T-cell (primary cell): Measurements from ENCODE around the gene CASS4. TPM values are rescaled to one million over a fixed set of nuclear protein-coding genes. Genes with fewer than 3 reads are reported as not detected.
"Not testable (repeated sequence)": the region's sequence is repeated elsewhere in the genome, so short reads cannot be mapped to it uniquely, and the experiment has no call there.

Experiments used
- ATAC-seq, 4 experiments: fragments of 200-7000 bp in 3 of 4; fragments of 150-1000 bp in 1 of 4; cut with Tn5 transposase; replicated peaks in 1 of 4; 1 replicate in 3 of 4; 2 replicates in 1 of 4; pipeline ENCODE4 v1.10.0; 2021; ENCODE audit warnings: moderate library complexity in 3 of 4, mild to moderate bottlenecking in 2 of 4, moderate number of reproducible peaks in 1 of 4
- CTCF ChIA-PET, 2 donors: fragments of 300-600 bp; sonication (Branson Sonifier 250); formaldehyde crosslinking; loops; one replicate each; lab custom pipeline; 2022; ENCODE audit warnings: antibody characterized with exemption in 2 of 2; lab: Charles Lee
- POLR2A ChIA-PET, 2 donors: fragments of 300-600 bp; sonication (Branson Sonifier 250); formaldehyde crosslinking; loops; one replicate each; lab custom pipeline; 2022; ENCODE audit warnings: antibody characterized with exemption in 2 of 2; lab: Charles Lee
- DNase-seq, 35 experiments: peaks; one replicate each; pipeline versions ENCODE4 v3.0.0 to v3.0.0-alpha.2; 2013 to 2023
- H3K27ac ChIP-seq: one replicate; pipeline ENCODE4 v1.5.1; 2013; ENCODE audit warnings: low read length
- H3K27me3 ChIP-seq, 2 experiments: replicated peaks in 1 of 2; 1 replicate in 1 of 2; 2 replicates in 1 of 2; pipeline versions ENCODE4 v1.6.1 to v1.7.0; 2013; ENCODE audit warnings: low read length in 1 of 2, mixed read lengths in 1 of 2; ENCODE audit not compliant: control insufficient read depth in 2 of 2, insufficient read depth in 2 of 2; ENCODE audit errors: extremely low read depth in 1 of 2
- H3K36me3 ChIP-seq, 2 donors: 1 replicate in 1 of 2; 2 replicates in 1 of 2; pipeline versions ENCODE4 v1.6.1 to v1.7.0; 2013; ENCODE audit warnings: low read length in 1 of 2; ENCODE audit not compliant: control insufficient read depth in 2 of 2, insufficient read depth in 1 of 2; ENCODE audit errors: extremely low read depth in 1 of 2
- H3K4me1 ChIP-seq, 2 experiments: 1 replicate in 1 of 2; 2 replicates in 1 of 2; pipeline versions ENCODE4 v1.6.1 to v1.7.0; 2013; ENCODE audit warnings: low read length in 2 of 2, mixed read lengths in 1 of 2; ENCODE audit not compliant: insufficient read depth in 2 of 2, control insufficient read depth in 1 of 2; ENCODE audit errors: extremely low read depth in 1 of 2
- H3K4me3 ChIP-seq, 2 donors: 1 replicate in 1 of 2; 2 replicates in 1 of 2; pipeline versions ENCODE4 v1.5.1 to v1.7.0; 2013; ENCODE audit warnings: mild to moderate bottlenecking in 2 of 2, low read length in 1 of 2, moderate library complexity in 1 of 2; ENCODE audit not compliant: control insufficient read depth in 1 of 2; ENCODE audit errors: extremely low read depth in 1 of 2
- H3K9me3 ChIP-seq: 2 replicates; pipeline ENCODE4 v1.7.0; 2013
- H3K27ac Mint-ChIP-seq, 2 donors: one replicate each; pipeline ENCODE4 v1.8.0; 2020 to 2021; ENCODE audit warnings: mild to moderate bottlenecking in 2 of 2, mixed read lengths in 2 of 2
- H3K27me3 Mint-ChIP-seq, 2 donors: one replicate each; pipeline ENCODE4 v1.8.0; 2021 to 2022; ENCODE audit warnings: mixed read lengths in 2 of 2
- H3K36me3 Mint-ChIP-seq: one replicate; pipeline ENCODE4 v1.8.0; 2021; ENCODE audit warnings: mixed read lengths
- H3K4me1 Mint-ChIP-seq, 3 donors: one replicate each; pipeline ENCODE4 v1.8.0; 2020 to 2022; ENCODE audit warnings: mixed read lengths in 3 of 3, mild to moderate bottlenecking in 1 of 3
- H3K4me3 Mint-ChIP-seq, 3 donors: one replicate each; pipeline ENCODE4 v1.8.0; 2020 to 2022; ENCODE audit warnings: mild to moderate bottlenecking in 3 of 3, mixed read lengths in 3 of 3, moderate library complexity in 3 of 3
- H3K9me3 Mint-ChIP-seq, 3 donors: one replicate each; pipeline ENCODE4 v1.8.0; 2020 to 2022; ENCODE audit warnings: mixed read lengths in 3 of 3
- WGBS: methylation state at CpG from one replicate; pipeline ENCODE4 v1.1.5; 2013; ENCODE audit warnings: missing lambda C conversion rate; ENCODE audit not compliant: insufficient coverage; 5-methylcytosine and 5-hydroxymethylcytosine counted together
- total RNA-seq, 35 experiments: library from RNA in 6 of 35; stranded (reverse) in 6 of 35; fragments of 120-200 nt in 1 of 35; gene quantifications; one replicate each; pipeline versions ENCODE4 v1.2.1 to v1.2.4 and lab custom pipeline; 2013 to 2026

The CASS4 gene
- total RNA-seq, 5 donors from 2014 or later (not counting 1 experiment from before 2014, with no cell fraction given), result 8.0 to 13.8 (median 11.2) TPM

DNA sequence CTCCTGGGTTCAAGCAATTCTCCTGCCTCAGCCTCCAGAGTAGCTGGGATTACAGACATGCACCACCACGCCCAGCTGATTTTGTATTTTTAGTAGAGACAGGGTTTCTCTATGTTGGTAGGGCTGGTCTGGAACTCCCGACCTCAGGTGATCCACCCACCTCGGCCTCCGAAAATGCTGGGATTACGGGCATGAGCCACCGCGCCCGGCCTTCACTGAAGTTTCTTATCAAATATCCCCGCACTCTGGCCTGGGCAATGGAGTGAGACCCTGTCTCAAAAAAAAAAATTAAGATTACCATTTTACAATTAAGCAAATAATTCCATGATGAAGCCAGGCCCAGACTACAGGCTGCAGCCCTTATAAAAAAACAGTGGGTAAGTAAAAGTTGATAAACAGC lies 21.7 kb upstream of the CASS4 start:
- H3K27ac ChIP-seq, H3K36me3 ChIP-seq, H3K9me3 Mint-ChIP-seq, POLR2A ChIA-PET, DNase-seq, H3K27me3 Mint-ChIP-seq, ATAC-seq, H3K4me3 Mint-ChIP-seq, H3K36me3 Mint-ChIP-seq, H3K27ac Mint-ChIP-seq, H3K9me3 ChIP-seq, H3K4me3 ChIP-seq, H3K27me3 ChIP-seq: not testable (repeated sequence)
- CTCF ChIA-PET, result interaction anchor here in 1 of 2 donors (0.6 kb wide), 1 partner anchor 971 kb away, joined by 3 read pairs; no protein-coding TSS in a partner anchor
- WGBS, result 90% methylated on average over 2 of the region's 9 CpGs
- peaks cover 19 to 24% (median 23%) of the 10 kb centered on the region in 3 donors for H3K4me1 Mint-ChIP-seq
- peaks cover 14 to 20% of the 10 kb centered on the region in 2 experiments for H3K4me1 ChIP-seq

DNA sequence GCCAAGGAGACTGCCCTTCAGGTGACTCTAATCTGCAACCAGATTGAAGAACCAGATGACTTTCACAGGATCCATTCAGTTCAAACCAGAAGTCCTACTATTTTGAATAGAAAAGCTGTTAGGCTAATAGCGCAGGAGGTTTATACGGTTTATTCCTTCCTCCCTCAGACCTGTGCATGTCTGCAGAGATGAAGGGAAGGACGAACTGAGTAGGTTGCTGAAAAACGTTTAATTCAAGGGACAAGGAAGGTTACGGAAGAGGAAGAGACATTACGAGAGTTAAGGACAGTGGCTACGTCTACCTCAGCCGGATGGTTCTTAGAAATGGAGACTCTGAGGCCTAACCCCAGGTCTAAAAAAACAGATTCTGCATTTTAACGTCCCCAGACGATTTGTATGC lies 21.0 kb upstream of the CASS4 start:
- WGBS, result 19% methylated on average over 7 of the region's 10 CpGs
- ATAC-seq (no peak), DNase-seq (no peak)
- no peaks in the 10 kb centered on the region for H3K9me3 Mint-ChIP-seq
- POLR2A ChIA-PET, result no interaction called here
- Histone ChIP-seq H3K36me3 (peaks cover 2 to 10% of the 10 kb centered on the region in 2 donors), H3K9me3 (no peaks in the 10 kb centered on the region), H3K27me3 (no peaks in the 10 kb centered on the region), H3K4me3 (no peak overlapping the region), H3K27ac (no peak overlapping the region), H3K4me1 (peaks cover 14 to 20% of the 10 kb centered on the region in 2 experiments)
- H3K27ac Mint-ChIP-seq, result peak overlapping the region in 1 of 2 donors; percentile 2
- H3K36me3 Mint-ChIP-seq, result peaks cover 11% of the 10 kb centered on the region
- CTCF ChIA-PET, result interaction anchor here in 1 of 2 donors (2.2 kb wide), 1 partner anchor 21 kb away, joined by 7 read pairs; the partner anchor contains the start of gene CASS4
- peaks cover 19 to 27% (median 26%) of the 10 kb centered on the region in 3 donors for H3K4me1 Mint-ChIP-seq
- H3K27me3 Mint-ChIP-seq, result no peaks in the 10 kb centered on the region
- no peak overlapping the region for H3K4me3 Mint-ChIP-seq

DNA sequence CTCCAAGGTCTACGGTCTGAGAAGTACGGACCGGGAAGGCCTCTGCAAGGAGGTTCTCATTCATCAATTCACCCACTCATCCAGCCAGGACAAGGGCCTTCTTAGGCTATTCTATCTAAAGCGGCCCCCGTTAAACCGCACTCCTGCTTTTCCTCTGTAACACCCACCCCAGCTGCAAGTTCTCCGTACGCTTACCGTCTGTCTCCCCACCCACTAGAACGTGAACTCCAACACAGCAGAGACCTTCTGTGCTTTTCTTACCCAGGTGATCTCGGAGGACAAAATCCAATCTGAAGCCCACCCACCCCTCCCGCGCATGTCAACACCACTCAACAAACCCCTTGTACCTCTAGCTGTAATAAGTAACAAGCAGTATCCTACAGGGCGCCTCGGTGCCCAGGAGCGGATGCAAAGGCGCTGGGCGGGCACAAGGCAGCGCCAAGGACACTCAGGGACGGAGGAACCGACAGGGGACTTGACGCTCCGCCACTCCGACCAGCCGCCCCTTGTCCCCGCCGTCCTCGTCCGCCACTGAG lies 20.4 kb upstream of the CASS4 start:
- Histone ChIP-seq H3K4me3 (peak overlapping the region; percentile 66 to 97), H3K9me3 (no peaks in the 10 kb centered on the region), H3K27ac (peak overlapping the region; percentile 89), H3K27me3 (no peaks in the 10 kb centered on the region), H3K4me1 (peaks cover 14 to 20% of the 10 kb centered on the region in 2 experiments), H3K36me3 (peaks cover 2 to 16% of the 10 kb centered on the region in 2 donors)
- Mint-ChIP-seq H3K36me3 (peaks cover 9% of the 10 kb centered on the region), H3K27me3 (no peaks in the 10 kb centered on the region), H3K9me3 (no peaks in the 10 kb centered on the region), H3K4me3 (no peak overlapping the region), H3K27ac (no peak overlapping the region), H3K4me1 (peaks cover 19 to 27% (median 26%) of the 10 kb centered on the region in 3 donors)
- ChIA-PET POLR2A (interaction anchor here in 1 of 2 donors (0.6 to 0.9 kb wide), 2 partner anchors 22 to 33 kb away, joined by 3 to 7 read pairs; no protein-coding TSS in a partner anchor), CTCF (interaction anchor here in 1 of 2 donors (0.7 to 2.2 kb wide), 6 partner anchors 9 to 94 kb away, joined by 3 to 14 read pairs (median 6); partner anchors contain the start of genes CASS4 and FAM210B)
- WGBS, result 0% methylated on average over 28 of the region's 29 CpGs
- DNase-seq, result peak in 1 of 35 experiments; percentile 3
- peak; percentile 18 to 33 (median 27) for ATAC-seq

DNA sequence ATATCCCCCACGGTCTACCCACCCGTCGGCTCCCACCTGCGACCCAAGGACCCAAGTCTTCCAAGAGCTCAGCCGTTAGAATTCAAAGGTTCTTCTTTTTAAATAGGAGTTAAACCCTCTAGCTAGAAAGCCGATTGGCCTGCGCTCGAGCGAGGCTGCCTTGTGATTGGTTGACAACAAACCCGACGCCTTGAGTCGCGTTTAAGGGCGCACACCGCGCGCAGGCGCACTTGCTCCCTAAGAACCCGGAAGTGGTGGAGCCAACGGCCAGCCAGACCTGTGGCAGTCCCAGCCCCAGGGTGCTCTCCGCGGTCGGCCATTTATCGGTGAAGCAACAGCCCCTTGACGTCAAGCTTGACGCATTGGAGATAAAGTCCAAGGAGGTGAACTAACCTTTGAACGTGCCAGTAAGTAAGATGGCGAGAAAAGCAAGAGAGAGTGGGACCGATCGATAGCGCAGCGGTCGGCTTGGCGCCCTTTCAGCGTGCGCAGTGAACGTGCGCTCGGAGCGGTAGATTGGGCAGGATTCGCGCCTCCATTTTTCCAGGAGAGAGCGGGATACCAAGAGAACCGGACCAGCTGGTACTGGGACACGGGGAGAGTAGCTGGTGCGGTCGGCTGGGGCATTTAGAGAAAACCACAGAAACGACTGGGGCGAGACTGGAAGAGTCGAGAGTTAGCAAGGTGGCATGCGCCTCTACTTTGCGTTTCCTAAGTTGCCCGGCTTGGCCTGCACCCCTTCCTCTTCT lies 19.8 kb upstream of the CASS4 start, which contains the start of the genes AURKA and CSTF1:
AURKA (minus strand) TSS at position 84 of the 749 bp plus-strand sequence. CDS start 4,018 bp downstream, outside the sequence.
CSTF1 (plus strand) TSS at position 514 of the 749 bp plus-strand sequence. CDS start 2,908 bp downstream, outside the sequence.
- H3K36me3 Mint-ChIP-seq, result peaks cover 14% of the 10 kb centered on the region
- H3K4me1 Mint-ChIP-seq, result peaks cover 19 to 28% (median 27%) of the 10 kb centered on the region in 3 donors

GRCh38 chr20:56392881-56393482 lies 19.1 kb upstream of the CASS4 start:
- Histone ChIP-seq H3K27ac (peak overlapping the region; percentile 89), H3K4me3 (peak overlapping the region; percentile 66 to 97), H3K36me3 (peaks cover 2 to 29% of the 10 kb centered on the region in 2 donors), H3K9me3 (no peaks in the 10 kb centered on the region), H3K27me3 (no peaks in the 10 kb centered on the region), H3K4me1 (peaks cover 14 to 20% of the 10 kb centered on the region in 2 experiments)
- Mint-ChIP-seq H3K27me3 (no peaks in the 10 kb centered on the region), H3K27ac (no peak overlapping the region), H3K4me3 (no peak overlapping the region), H3K9me3 (no peaks in the 10 kb centered on the region), H3K36me3 (peaks cover 20% of the 10 kb centered on the region), H3K4me1 (peaks cover 19 to 28% (median 27%) of the 10 kb centered on the region in 3 donors)
- POLR2A ChIA-PET, result interaction anchor here (0.6 to 1.2 kb wide), 3 partner anchors 13 to 81 kb away, joined by 4 to 12 read pairs (median 4); partner anchors contain the start of gene CASS4 (in 1 of the 2)
- CTCF ChIA-PET, result interaction anchor here in 1 of 2 donors (1.2 to 2.2 kb wide), 6 partner anchors 8 to 76 kb away, joined by 3 to 14 read pairs (median 6); partner anchors contain the start of genes CASS4 and FAM210B
- WGBS, result 0% methylated on average over 8 of the region's 18 CpGs
- peak in 3 of 4 experiments; percentile 6 to 14 (median 8) for ATAC-seq
- peak in 16 of 35 experiments; percentile 5 to 59 (median 22) for DNase-seq

More for the DNA sequence above, 19.8 kb upstream of the CASS4 start, which contains the start of the genes AURKA and CSTF1:
- H3K27me3 Mint-ChIP-seq, result no peaks in the 10 kb centered on the region
- no peaks in the 10 kb centered on the region for H3K9me3 Mint-ChIP-seq
- Histone ChIP-seq H3K4me1 (peaks cover 14 to 20% of the 10 kb centered on the region in 2 experiments), H3K27ac (peak within 1 kb of the TSS; percentile 89), H3K27me3 (no peaks in the 10 kb centered on the region), H3K9me3 (no peaks in the 10 kb centered on the region), H3K4me3 (peak within 1 kb of the TSS; percentile 66 to 97), H3K36me3 (peaks cover 2 to 22% of the 10 kb centered on the region in 2 donors)
- no peak within 1 kb of the TSS for H3K4me3 Mint-ChIP-seq
- DNase-seq, result peak; percentile 98 to 100 (median 99)
- CTCF ChIA-PET, result interaction anchor here in 1 of 2 donors (0.6 to 2.2 kb wide), 7 partner anchors 8 to 93 kb away, joined by 3 to 14 read pairs (median 5); partner anchors contain the start of genes CASS4 and FAM210B
- ATAC-seq, result peak; percentile 87 to 91 (median 90)
- POLR2A ChIA-PET, result interaction anchor here (0.6 to 1.2 kb wide), 4 partner anchors 14 to 34 kb away, joined by 3 to 9 read pairs (median 6); no protein-coding TSS in a partner anchor
- H3K27ac Mint-ChIP-seq, result peak within 1 kb of the TSS in 1 of 2 donors; percentile 2
- under 1% methylated on average over 53 of the region's 53 CpGs for WGBS
